ENCODE data around the gene ZNF469. TPM values are rescaled to one million over a fixed set of nuclear protein-coding genes. Genes with fewer than 3 reads are reported as not detected.
A peak's percentile ranks its signal among the peaks of the same experiment; 100 is the strongest.

ZNF469 gene
- polyA plus RNA-seq, 1 donor from 2014 or later: not detected

- H3F3A ChIP-seq (ENCODE audit: insufficient read depth, low read length, poor library complexity, severe bottlenecking): no peaks in the 10 kb centered on the region
- H2AFZ ChIP-seq (ENCODE audit: low read depth, low read length): no peak overlapping the region
- H3K9ac ChIP-seq (ENCODE audit: low read length): no peak overlapping the region
Measured at GRCh38 chr16:88383401-88384221, 852 bp downstream of the ZNF469 start.

More at GRCh38 chr16:88383401-88384221, 852 bp downstream of the ZNF469 start:
- Histone ChIP-seq H4K20me1 (ENCODE audit: insufficient read depth) (no peaks in the 10 kb centered on the region), H3K4me2 (ENCODE audit: low read length) (no peak overlapping the region), H3K9me3 (ENCODE audit: low read length) (no peaks in the 10 kb centered on the region), H3K27me3 (ENCODE audit: insufficient read depth, low read depth, low read length) (peaks cover 47% of the 10 kb centered on the region), H3K36me3 (ENCODE audit: insufficient read depth, low read length) (no peaks in the 10 kb centered on the region), H3K9me2 (ENCODE audit: insufficient read depth, low read length) (no peaks in the 10 kb centered on the region), H3K27ac (ENCODE audit: low read length) (no peak overlapping the region), H3K4me3 (ENCODE audit: low read length) (peak overlapping the region; percentile 53), H3K79me2 (replicated peaks; ENCODE audit: insufficient read depth, low read length) (no peaks in the 10 kb centered on the region)
- TF ChIP-seq REST (IDR thresholded peaks at IDR 0.05; ENCODE audit: borderline replicate concordance) (no peak), SMC3 (conservative IDR thresholded peaks at IDR 0.05; ENCODE audit: poor library complexity) (no peak), POLR2AphosphoS5 (IDR thresholded peaks at IDR 0.05) (no peak), CTCF (IDR thresholded peaks at IDR 0.05; ENCODE audit: poor library complexity, severe bottlenecking) (peak; percentile 57), TAF1 (IDR thresholded peaks at IDR 0.05; ENCODE audit: low read depth) (no peak), EZH2 (IDR thresholded peaks at IDR 0.05; ENCODE audit: borderline replicate concordance, insufficient read depth, low read length, poor library complexity, severe bottlenecking) (peak; percentile 36), EP300 (conservative IDR thresholded peaks at IDR 0.05; ENCODE audit: poor library complexity, severe bottlenecking) (no peak), MXI1 (conservative IDR thresholded peaks at IDR 0.05; ENCODE audit: poor library complexity, severe bottlenecking) (no peak), RAD21 (conservative IDR thresholded peaks at IDR 0.05) (peak; percentile 52)

All from neural cell (in vitro differentiated cells).